HUES48 (cell line): ENCODE measurements around the gene AIFM2.
"Not testable (repeated sequence)": the region's sequence is repeated elsewhere in the genome, so short reads cannot be mapped to it uniquely, and the experiment has no call there.

Experiments
- H3K27ac ChIP-seq: one replicate; pipeline ENCODE4 v1.7.0; 2013; ENCODE audit warnings: low read depth, low read length, inconsistent platforms
- H3K27me3 ChIP-seq: 2 replicates; pipeline ENCODE4 v1.6.1; 2013; ENCODE audit warnings: mild to moderate bottlenecking, low read length; ENCODE audit not compliant: control insufficient read depth, insufficient read depth
- H3K36me3 ChIP-seq: 2 replicates; pipeline ENCODE4 v1.6.1; 2013; ENCODE audit warnings: low read length; ENCODE audit not compliant: control insufficient read depth, insufficient read depth
- H3K4me1 ChIP-seq: 2 replicates; pipeline ENCODE4 v1.6.1; 2013; ENCODE audit warnings: mild to moderate bottlenecking, low read length; ENCODE audit not compliant: control insufficient read depth, insufficient read depth
- H3K4me3 ChIP-seq: 2 replicates; pipeline ENCODE4 v1.5.1; 2013; ENCODE audit warnings: mild to moderate bottlenecking, low read depth, low read length
- H3K9ac ChIP-seq: 2 replicates; pipeline ENCODE4 v1.6.1; 2013; ENCODE audit warnings: mild to moderate bottlenecking, low read depth, low read length, moderate library complexity
- H3K9me3 ChIP-seq: 2 replicates; pipeline ENCODE4 v1.6.1; 2013; ENCODE audit warnings: low read length; ENCODE audit not compliant: control insufficient read depth, insufficient read depth

AIFM2 gene

GRCh38 chr10:70164163-70164562, 31.5 kb upstream of the AIFM2 start:
- H3K9ac ChIP-seq, result no peak overlapping the region
- peaks cover 55% of the 10 kb centered on the region for H3K36me3 ChIP-seq
- H3K27me3 ChIP-seq, result no peaks in the 10 kb centered on the region
- no peak overlapping the region for H3K4me3 ChIP-seq
- H3K9me3 ChIP-seq, result no peaks in the 10 kb centered on the region
- no peak overlapping the region for H3K27ac ChIP-seq
- H3K4me1 ChIP-seq, result peaks cover 12% of the 10 kb centered on the region; the same call in 1 of the 2 replicates

DNA sequence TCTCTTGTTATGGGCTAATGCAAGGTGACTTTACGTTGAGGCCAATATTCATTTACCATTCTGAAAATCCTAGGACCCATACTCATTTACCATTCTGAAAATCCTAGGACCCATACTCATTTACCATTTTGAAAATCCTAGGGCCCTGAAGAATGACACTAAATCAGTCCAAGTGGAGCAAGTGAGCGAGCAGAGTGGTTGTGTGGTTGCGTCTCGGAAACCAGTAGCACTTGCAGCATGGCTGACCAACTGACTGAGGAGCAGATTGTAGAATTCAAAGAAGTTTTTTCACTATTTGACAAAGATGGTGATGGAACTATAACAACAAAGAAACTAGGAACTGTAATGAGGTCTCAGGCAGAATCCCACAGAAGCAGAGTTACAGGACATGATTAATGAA, 30.8 kb upstream of the AIFM2 start:
- Histone ChIP-seq H3K27ac (no peak overlapping the region), H3K27me3 (no peaks in the 10 kb centered on the region), H3K36me3 (peaks cover 61% of the 10 kb centered on the region), H3K4me3 (no peak overlapping the region), H3K9me3 (no peaks in the 10 kb centered on the region), H3K4me1 (peaks cover 8% of the 10 kb centered on the region; the same call in 1 of the 2 replicates), H3K9ac (no peak overlapping the region)

- Histone ChIP-seq H3K36me3 (peaks cover 64% of the 10 kb centered on the region), H3K4me1 (peaks cover 8% of the 10 kb centered on the region; the same call in 1 of the 2 replicates), H3K9me3 (no peaks in the 10 kb centered on the region), H3K27me3 (no peaks in the 10 kb centered on the region), H3K9ac (no peak overlapping the region), H3K27ac (no peak overlapping the region), H3K4me3 (no peak overlapping the region)
These were observed 30.2 kb upstream of the AIFM2 start for GRCh38 chr10:70162892-70163201.

- Histone ChIP-seq H3K36me3 (peaks cover 66% of the 10 kb centered on the region), H3K9ac (no peak overlapping the region), H3K4me1 (peaks cover 8% of the 10 kb centered on the region; the same call in 1 of the 2 replicates), H3K27me3 (no peaks in the 10 kb centered on the region), H3K27ac (no peak overlapping the region), H3K4me3 (no peak overlapping the region), H3K9me3 (no peaks in the 10 kb centered on the region)
These were observed 29.7 kb upstream of the AIFM2 start for GRCh38 chr10:70162151-70162891.

DNA sequence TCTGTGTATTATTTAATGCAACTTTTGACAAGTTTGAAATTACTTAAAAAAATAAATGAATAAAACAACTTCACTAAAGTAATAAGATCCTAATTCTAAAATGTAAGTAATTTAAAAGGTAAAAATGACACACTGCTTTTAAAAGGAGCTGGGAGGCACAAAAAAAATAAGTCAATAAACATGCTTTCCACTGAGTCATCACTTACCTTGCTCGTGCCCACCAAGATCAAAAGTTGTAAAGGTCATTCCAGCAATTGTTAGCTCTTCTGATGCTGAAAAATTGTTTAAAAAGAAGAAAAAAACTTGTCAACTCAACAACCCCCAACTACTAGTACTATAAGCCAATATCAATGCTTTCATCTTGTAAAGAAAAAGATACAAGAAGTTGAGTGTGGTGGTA, 28.2 kb upstream of the AIFM2 start:
- H3K36me3 ChIP-seq, result peaks cover 75% of the 10 kb centered on the region
- no peaks in the 10 kb centered on the region for H3K9me3 ChIP-seq
- no peak overlapping the region for H3K9ac ChIP-seq
- H3K27me3 ChIP-seq, result no peaks in the 10 kb centered on the region
- no peak overlapping the region for H3K27ac ChIP-seq
- no peak overlapping the region for H3K4me3 ChIP-seq
- H3K4me1 ChIP-seq, result peaks cover 9% of the 10 kb centered on the region

GRCh38 chr10:70159366-70159765, 26.7 kb upstream of the AIFM2 start:
- H3K9ac ChIP-seq, H3K4me3 ChIP-seq, H3K27ac ChIP-seq, H3K27me3 ChIP-seq, H3K9me3 ChIP-seq: not testable (repeated sequence)
- Histone ChIP-seq H3K36me3 (peaks cover 78% of the 10 kb centered on the region), H3K4me1 (peaks cover 15% of the 10 kb centered on the region)

GRCh38 chr10:70158113-70158512, 25.5 kb upstream of the AIFM2 start:
- Histone ChIP-seq H3K4me3 (no peak overlapping the region), H3K4me1 (peaks cover 15% of the 10 kb centered on the region), H3K9ac (no peak overlapping the region), H3K27me3 (no peaks in the 10 kb centered on the region), H3K9me3 (no peaks in the 10 kb centered on the region), H3K36me3 (peaks cover 88% of the 10 kb centered on the region), H3K27ac (no peak overlapping the region)

DNA sequence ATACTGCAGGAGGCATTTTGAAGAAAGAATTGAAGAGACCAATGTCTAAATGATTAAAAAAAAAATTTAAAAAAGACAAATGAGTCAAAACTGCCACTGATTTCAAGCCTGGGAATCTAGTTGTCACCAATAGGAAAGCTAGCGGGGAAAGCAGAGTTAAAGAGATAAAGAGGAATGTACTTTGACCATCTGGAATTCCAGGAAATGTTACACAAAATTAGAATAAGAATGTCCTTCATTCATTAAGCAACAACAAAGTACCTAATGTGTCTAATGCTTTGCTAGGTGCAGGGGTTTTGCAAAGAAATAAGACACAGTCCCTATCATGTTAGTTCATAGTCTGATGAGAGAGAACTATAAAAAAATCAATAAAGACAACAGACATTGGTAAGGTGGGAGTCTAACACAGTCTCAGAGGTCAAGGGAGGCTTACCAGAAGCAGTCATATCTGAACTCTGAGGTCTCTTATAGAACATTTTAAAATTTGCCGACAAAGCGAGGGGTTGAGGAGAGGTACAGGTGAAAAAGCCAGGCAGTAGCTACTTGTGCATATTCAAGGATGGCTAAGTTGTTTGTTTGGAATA, 22.7 kb upstream of the AIFM2 start:
- no peak overlapping the region for H3K4me3 ChIP-seq
- H3K27ac ChIP-seq, result no peak overlapping the region
- no peak overlapping the region for H3K9ac ChIP-seq
- peaks cover 8% of the 10 kb centered on the region for H3K4me1 ChIP-seq
- H3K9me3 ChIP-seq, result no peaks in the 10 kb centered on the region
- H3K36me3 ChIP-seq, result peaks cover 98% of the 10 kb centered on the region
- no peaks in the 10 kb centered on the region for H3K27me3 ChIP-seq

DNA sequence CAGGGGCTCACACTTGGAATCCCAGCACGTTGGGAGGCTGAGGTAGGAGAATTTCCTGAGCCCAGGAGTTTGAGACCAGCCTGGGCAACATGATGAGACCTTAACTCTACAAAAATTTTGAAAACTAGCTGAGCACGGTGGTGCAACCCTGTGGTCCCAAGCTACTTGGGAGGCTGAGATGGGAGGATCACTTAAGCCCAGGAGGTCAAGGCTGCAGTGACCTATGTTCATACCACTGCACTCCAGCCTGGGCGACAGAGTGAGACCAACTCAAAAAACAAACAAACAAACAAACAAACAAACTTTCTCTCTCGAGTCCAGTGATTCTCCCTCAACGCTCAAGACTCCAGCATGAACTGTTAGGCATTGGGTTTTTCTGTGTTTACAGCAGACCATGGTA, 15.9 kb upstream of the AIFM2 start:
- no peaks in the 10 kb centered on the region for H3K9me3 ChIP-seq
- H3K9ac ChIP-seq, result no peak overlapping the region
- H3K36me3 ChIP-seq, result peaks cover 40% of the 10 kb centered on the region
- H3K27ac ChIP-seq, result no peak overlapping the region
- H3K4me1 ChIP-seq, result peaks cover 16% of the 10 kb centered on the region
- peaks cover 5% of the 10 kb centered on the region; the same call in 1 of the 2 replicates for H3K27me3 ChIP-seq
- H3K4me3 ChIP-seq, result no peak overlapping the region

DNA sequence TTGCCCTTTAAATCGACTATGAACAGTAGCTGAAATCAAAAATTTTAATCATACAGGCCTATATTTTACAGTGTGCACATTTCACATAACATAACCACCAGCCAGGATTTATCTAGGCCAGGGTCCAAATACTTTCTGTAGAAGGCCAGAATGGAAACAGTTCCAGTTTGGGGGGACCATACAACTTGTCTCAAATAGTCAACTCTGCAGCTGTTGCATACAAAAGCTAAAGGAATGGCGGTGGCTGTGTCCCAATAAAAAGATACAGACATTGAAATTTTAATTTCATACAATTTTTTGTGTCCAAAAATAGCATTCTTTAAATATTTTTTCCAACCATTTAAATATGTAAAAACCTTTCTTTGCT, 14.6 kb upstream of the AIFM2 start:
- H3K27me3 ChIP-seq, result peaks cover 5% of the 10 kb centered on the region; the same call in 1 of the 2 replicates
- H3K36me3 ChIP-seq, result peaks cover 27% of the 10 kb centered on the region
- no peak overlapping the region for H3K9ac ChIP-seq
- H3K4me3 ChIP-seq, result no peak overlapping the region
- no peaks in the 10 kb centered on the region for H3K9me3 ChIP-seq
- peak overlapping the region; percentile 92 for H3K27ac ChIP-seq
- H3K4me1 ChIP-seq, result peaks cover 16% of the 10 kb centered on the region

GRCh38 chr10:70146489-70147258, 14.0 kb upstream of the AIFM2 start, which contains the start of gene TYSND1:
TSS of gene TYSND1 (minus strand) at chr10:70146700. CDS start at chr10:70146586, 114 bp downstream.
- Histone ChIP-seq H3K4me1 (peaks cover 16% of the 10 kb centered on the region), H3K27ac (peak within 1 kb of the TSS; percentile 92), H3K9me3 (no peaks in the 10 kb centered on the region), H3K9ac (peak within 1 kb of the TSS; percentile 86), H3K4me3 (peak within 1 kb of the TSS; percentile 87), H3K27me3 (peaks cover 5% of the 10 kb centered on the region; the same call in 1 of the 2 replicates), H3K36me3 (peaks cover 22% of the 10 kb centered on the region)
